Esophagus muscularis mucosa (tissue), 4 donors: ENCODE data around the gene OXER1.

Experiments
- CTCF ChIP-seq, 3 experiments: fragments of 200-600 bp in 2 of 3; fragments of 450-650 bp in 1 of 3; sonication (generic) in 2 of 3; IDR thresholded peaks; one replicate each; pipeline ENCODE4 v1.5.1; 2017 to 2019; ENCODE audit warnings: antibody characterized with exemption in 3 of 3, mild to moderate bottlenecking in 2 of 3, moderate library complexity in 1 of 3
- EP300 ChIP-seq: sonication (generic); formaldehyde crosslinking; IDR thresholded peaks from one replicate; pipeline ENCODE4 v1.6.1; 2017; ENCODE audit warnings: antibody characterized with exemption
- POLR2A ChIP-seq: fragments of 450-650 bp; IDR thresholded peaks from one replicate; pipeline ENCODE4 v1.6.1; 2017; ENCODE audit warnings: antibody characterized with exemption, moderate library complexity, mild to moderate bottlenecking, low read depth
- POLR2AphosphoS5 ChIP-seq, 2 donors: sonication (generic); formaldehyde crosslinking; IDR thresholded peaks; one replicate each; pipeline ENCODE4 v1.6.1; 2017; ENCODE audit warnings: antibody characterized with exemption in 2 of 2

- TF ChIP-seq CTCF (IDR thresholded peaks at IDR 0.05) (no peak), POLR2A (no peak), POLR2AphosphoS5 (IDR thresholded peaks at IDR 0.05) (no peak), EP300 (no peak)
Observed at GRCh38 chr2:42775186-42775585, 11.3 kb upstream of the OXER1 start.
